Left colon (tissue), 2 donors: Measurements from ENCODE around the gene ANGPTL3. TPM values are rescaled to one million over a fixed set of nuclear protein-coding genes. Genes with fewer than 3 reads are reported as not detected.
A peak's percentile ranks its signal among the peaks of the same experiment; 100 is the strongest.

Experiments
- ATAC-seq: fragments of 200-7000 bp; cut with Tn5 transposase; one replicate; pipeline ENCODE4 v1.9.1; 2020; ENCODE audit warnings: mild to moderate bottlenecking, moderate library complexity
- DNase-seq, 2 donors: peaks; one replicate each; pipeline ENCODE4 v3.0.0-alpha.2; 2020
- intact Hi-C, 2 donors: fragments of 100-400 bp; cut with DNase I in 1 of 2; cut with micrococcal nuclease in 1 of 2; formaldehyde crosslinking; loops; one replicate each; pipeline versions ENCODE4 v1.11.2 to v1.14.0; 2022; cut with DNase I, micrococcal nuclease
- total RNA-seq, 2 donors: library from RNA; stranded (reverse); fragmentation: NEBNext Ultra II Directional; extraction: Animal tissue kit (Norgen Biotek cat#: 25700); gene quantifications; one replicate each; pipeline ENCODE4 v1.2.1, GENCODE V29; 2021
- donor health status: DM: no; HTN: no; CAD: no.
- donor health status: DM: yes; HTN: yes; CAD: no.

ANGPTL3 gene
- total RNA-seq, 2 donors from 2014 or later = not detected

GRCh38 chr1:62613890-62614289, 16.6 kb downstream of the ANGPTL3 start:
- DNase-seq (no peak), ATAC-seq (no peak)
- intact Hi-C loops = no loop called here

- intact Hi-C loops = no loop called here
- DNase-seq (no peak), ATAC-seq (no peak)
Measured at GRCh38 chr1:62621907-62622306, 24.6 kb downstream of the ANGPTL3 start.

GRCh38 chr1:62625415-62625814, 28.1 kb downstream of the ANGPTL3 start:
- ATAC-seq = no peak
- no peak for DNase-seq
- intact Hi-C loops = no loop called here

GRCh38 chr1:62628506-62628905, 31.2 kb downstream of the ANGPTL3 start:
- intact Hi-C loops = no loop called here
- DNase-seq (no peak), ATAC-seq (no peak)

- no peak for ATAC-seq
- intact Hi-C loops = no loop called here
- no peak for DNase-seq
Measured at GRCh38 chr1:62637392-62638105, 40.2 kb downstream of the ANGPTL3 start.

- intact Hi-C loops = no loop called here
- ATAC-seq = no peak
- no peak for DNase-seq
Measured at GRCh38 chr1:62643283-62643682, 46.0 kb downstream of the ANGPTL3 start.

- DNase-seq = no peak
- peak; percentile 90 for ATAC-seq
- intact Hi-C loops = no loop called here
Measured at GRCh38 chr1:62652387-62652786, 55.1 kb downstream of the ANGPTL3 start.

GRCh38 chr1:62654744-62655143, 57.4 kb downstream of the ANGPTL3 start:
- intact Hi-C loops = no loop called here
- no peak for ATAC-seq
- no peak for DNase-seq

Other genes starting within 250 kb of the ANGPTL3 start
- 10 to 100 TPM; 21.2 to 23.3 TPM for gene USP1, start 160.5 kb upstream of the ANGPTL3 start, total RNA-seq
- 10 to 100 TPM; 31.5 to 33.8 TPM for gene DOCK7, start 90.9 kb downstream of the ANGPTL3 start, total RNA-seq
- 1 to 10 TPM; 6.8 to 7.3 TPM for gene ATG4C, start 186.6 kb downstream of the ANGPTL3 start, total RNA-seq